T-helper 17 cell (primary cell): Measurements from ENCODE around the gene PHACTR1. TPM values are rescaled to one million over a fixed set of nuclear protein-coding genes. Genes with fewer than 3 reads are reported as not detected.
"Not testable (repeated sequence)": the region's sequence is repeated elsewhere in the genome, so short reads cannot be mapped to it uniquely, and the experiment has no call there.

ENCODE experiments used
- ATAC-seq: fragments of 150-1000 bp; cut with Tn5 transposase; 2 replicates; pipeline ENCODE4 v1.10.0; 2021; ENCODE audit warnings: mild to moderate bottlenecking, moderate library complexity
- DNase-seq, 3 donors: peaks; one replicate each; pipeline versions ENCODE4 v3.0.0 to v3.0.0-alpha.2; 2020 to 2021
- H3K9me3 ChIP-seq: one replicate; pipeline ENCODE4 v1.7.0; 2013; ENCODE audit warnings: low read length, mild to moderate bottlenecking; ENCODE audit not compliant: control insufficient read depth, poor library complexity, severe bottlenecking
- H3K27ac Mint-ChIP-seq: one replicate; pipeline ENCODE4 v1.8.0; 2022; ENCODE audit warnings: mild to moderate bottlenecking, moderate library complexity, mixed read lengths
- H3K27me3 Mint-ChIP-seq: one replicate; pipeline ENCODE4 v1.8.0; 2022; ENCODE audit warnings: mixed read lengths
- H3K36me3 Mint-ChIP-seq: one replicate; pipeline ENCODE4 v1.8.0; 2022; ENCODE audit warnings: low read depth, mixed read lengths
- H3K4me1 Mint-ChIP-seq: one replicate; pipeline ENCODE4 v1.8.0; 2022; ENCODE audit warnings: mild to moderate bottlenecking, mixed read lengths
- H3K4me3 Mint-ChIP-seq: one replicate; pipeline ENCODE4 v1.8.0; 2022; ENCODE audit warnings: mild to moderate bottlenecking, moderate library complexity, mixed read lengths
- total RNA-seq, 4 donors: library from RNA in 2 of 4; stranded (reverse) in 2 of 4; gene quantifications; one replicate each; pipeline ENCODE4 v1.2.3 and lab custom pipeline; 2022 to 2026

Gene PHACTR1
- total RNA-seq, 2 donors from 2014 or later: 2.8 to 11.1 TPM

- no peaks in the 10 kb centered on the region for H3K9me3 ChIP-seq
- H3K27me3 Mint-ChIP-seq: peaks cover 33% of the 10 kb centered on the region
- H3K4me3 Mint-ChIP-seq: no peak overlapping the region
- ATAC-seq (no peak), DNase-seq (no peak)
- no peaks in the 10 kb centered on the region for H3K4me1 Mint-ChIP-seq
- H3K36me3 Mint-ChIP-seq: peaks cover 2% of the 10 kb centered on the region
- no peak overlapping the region for H3K27ac Mint-ChIP-seq
These were observed 204.9 kb downstream of the PHACTR1 start for GRCh38 chr6:12921467-12921866.

- no peaks in the 10 kb centered on the region for H3K36me3 Mint-ChIP-seq
- peaks cover 38% of the 10 kb centered on the region for H3K27me3 Mint-ChIP-seq
- no peak overlapping the region for H3K27ac Mint-ChIP-seq
- ATAC-seq (no peak), DNase-seq (no peak)
- no peak overlapping the region for H3K4me3 Mint-ChIP-seq
- no peaks in the 10 kb centered on the region for H3K4me1 Mint-ChIP-seq
- H3K9me3 ChIP-seq: no peaks in the 10 kb centered on the region
These were observed 207.2 kb downstream of the PHACTR1 start for GRCh38 chr6:12923644-12924235.

- Mint-ChIP-seq H3K4me3 (no peak overlapping the region), H3K27ac (no peak overlapping the region), H3K4me1 (no peaks in the 10 kb centered on the region), H3K36me3 (no peaks in the 10 kb centered on the region), H3K27me3 (peaks cover 38% of the 10 kb centered on the region)
- ATAC-seq (no peak), DNase-seq (no peak)
- no peaks in the 10 kb centered on the region for H3K9me3 ChIP-seq
These were observed 208.3 kb downstream of the PHACTR1 start for GRCh38 chr6:12924911-12925310.

- Mint-ChIP-seq H3K27me3 (peaks cover 38% of the 10 kb centered on the region), H3K4me3 (no peak overlapping the region), H3K27ac (no peak overlapping the region), H3K36me3 (no peaks in the 10 kb centered on the region), H3K4me1 (no peaks in the 10 kb centered on the region)
- DNase-seq: no peak
- no peaks in the 10 kb centered on the region for H3K9me3 ChIP-seq
- ATAC-seq: no peak
These were observed 211.2 kb downstream of the PHACTR1 start for GRCh38 chr6:12927746-12928145.

GRCh38 chr6:12929678-12930077 is 213.1 kb downstream of the PHACTR1 start:
- no peaks in the 10 kb centered on the region for H3K4me1 Mint-ChIP-seq
- no peaks in the 10 kb centered on the region for H3K9me3 ChIP-seq
- H3K27me3 Mint-ChIP-seq: peaks cover 44% of the 10 kb centered on the region

GRCh38 chr6:12931639-12932038 is 215.1 kb downstream of the PHACTR1 start:
- ATAC-seq (no peak), DNase-seq (no peak)
- H3K4me3 Mint-ChIP-seq: no peak overlapping the region
- no peaks in the 10 kb centered on the region for H3K9me3 ChIP-seq
- no peak overlapping the region for H3K27ac Mint-ChIP-seq
- no peaks in the 10 kb centered on the region for H3K4me1 Mint-ChIP-seq
- H3K36me3 Mint-ChIP-seq: no peaks in the 10 kb centered on the region
- peaks cover 41% of the 10 kb centered on the region for H3K27me3 Mint-ChIP-seq

More at GRCh38 chr6:12929678-12930077, 213.1 kb downstream of the PHACTR1 start:
- DNase-seq: no peak
- Mint-ChIP-seq H3K4me3 (no peak overlapping the region), H3K36me3 (no peaks in the 10 kb centered on the region), H3K27ac (no peak overlapping the region)
- ATAC-seq: no peak

- Mint-ChIP-seq H3K27ac (no peak overlapping the region), H3K27me3 (peaks cover 19% of the 10 kb centered on the region), H3K4me3 (no peak overlapping the region), H3K36me3 (no peaks in the 10 kb centered on the region), H3K4me1 (no peaks in the 10 kb centered on the region)
- H3K9me3 ChIP-seq: no peaks in the 10 kb centered on the region
- ATAC-seq (no peak), DNase-seq (no peak)
These were observed 219.1 kb downstream of the PHACTR1 start for GRCh38 chr6:12935637-12936036.

GRCh38 chr6:12937971-12938370 is 221.4 kb downstream of the PHACTR1 start:
- no peak for DNase-seq
- Mint-ChIP-seq H3K27ac (no peak overlapping the region), H3K27me3 (peaks cover 33% of the 10 kb centered on the region), H3K4me1 (peaks cover 2% of the 10 kb centered on the region), H3K36me3 (no peaks in the 10 kb centered on the region), H3K4me3 (no peak overlapping the region)
- no peak for ATAC-seq
- H3K9me3 ChIP-seq: no peaks in the 10 kb centered on the region

GRCh38 chr6:12939314-12939713 is 222.7 kb downstream of the PHACTR1 start:
- no peak for ATAC-seq
- Mint-ChIP-seq H3K36me3 (no peaks in the 10 kb centered on the region), H3K27me3 (peaks cover 30% of the 10 kb centered on the region), H3K4me3 (no peak overlapping the region), H3K27ac (no peak overlapping the region), H3K4me1 (peaks cover 2% of the 10 kb centered on the region)
- no peaks in the 10 kb centered on the region for H3K9me3 ChIP-seq
- no peak for DNase-seq

GRCh38 chr6:12941422-12941821 is 224.9 kb downstream of the PHACTR1 start:
- no peaks in the 10 kb centered on the region for H3K9me3 ChIP-seq
- DNase-seq (no peak), ATAC-seq (no peak)
- peaks cover 32% of the 10 kb centered on the region for H3K27me3 Mint-ChIP-seq
- H3K4me1 Mint-ChIP-seq: peaks cover 2% of the 10 kb centered on the region
- no peak overlapping the region for H3K4me3 Mint-ChIP-seq
- no peak overlapping the region for H3K27ac Mint-ChIP-seq
- H3K36me3 Mint-ChIP-seq: no peaks in the 10 kb centered on the region

- DNase-seq: no peak
- H3K4me1 Mint-ChIP-seq: peaks cover 2% of the 10 kb centered on the region
- no peak for ATAC-seq
These were observed 227.0 kb downstream of the PHACTR1 start for GRCh38 chr6:12943549-12943948.

GRCh38 chr6:12944001-12944400 is 227.4 kb downstream of the PHACTR1 start:
- Mint-ChIP-seq H3K4me1 (peaks cover 2% of the 10 kb centered on the region), H3K4me3 (no peak overlapping the region), H3K27me3 (peaks cover 27% of the 10 kb centered on the region), H3K36me3 (no peaks in the 10 kb centered on the region), H3K27ac (no peak overlapping the region)
- ATAC-seq (no peak), DNase-seq (no peak)
- no peaks in the 10 kb centered on the region for H3K9me3 ChIP-seq

More at GRCh38 chr6:12943549-12943948, 227.0 kb downstream of the PHACTR1 start:
- Mint-ChIP-seq H3K4me3 (no peak overlapping the region), H3K36me3 (no peaks in the 10 kb centered on the region), H3K27me3 (peaks cover 30% of the 10 kb centered on the region), H3K27ac (no peak overlapping the region)
- no peaks in the 10 kb centered on the region for H3K9me3 ChIP-seq

- not testable (repeated sequence) for H3K27ac Mint-ChIP-seq, H3K36me3 Mint-ChIP-seq, ATAC-seq, DNase-seq, H3K9me3 ChIP-seq, H3K4me1 Mint-ChIP-seq, H3K4me3 Mint-ChIP-seq
- peaks cover 27% of the 10 kb centered on the region for H3K27me3 Mint-ChIP-seq
These were observed 228.0 kb downstream of the PHACTR1 start for GRCh38 chr6:12944528-12944927.

GRCh38 chr6:12947151-12947871 is 230.7 kb downstream of the PHACTR1 start:
- Mint-ChIP-seq H3K27ac (no peak overlapping the region), H3K36me3 (peaks cover 2% of the 10 kb centered on the region), H3K4me1 (no peaks in the 10 kb centered on the region), H3K27me3 (peaks cover 23% of the 10 kb centered on the region), H3K4me3 (no peak overlapping the region)
- DNase-seq (no peak), ATAC-seq (no peak)
- H3K9me3 ChIP-seq: no peaks in the 10 kb centered on the region
